Immature natural killer cell (primary cell): ENCODE data around the gene ASAH2B. TPM values are rescaled to one million over a fixed set of nuclear protein-coding genes. Genes with fewer than 3 reads are reported as not detected.

ENCODE experiments used
- polyA plus RNA-seq, 3 donors: library from polyadenylated mRNA; unstranded; fragments of 300-500 nt; fragmentation: Illumina TruSeq; gene quantifications; one replicate each; pipeline ENCODE4 v1.2.3, GENCODE V29; 2021

The ASAH2B gene
- polyA plus RNA-seq, 3 donors from 2014 or later, result 0.28 to 2.3 (median 0.82) TPM

Other genes with a start within 250 kb of the ASAH2B start
- gene SGMS1, start 116.0 kb upstream of the ASAH2B start, polyA plus RNA-seq, result 10 to 100 TPM in 2 of 3 donors, 1 to 10 TPM in 1; 9.2 to 13.3 (median 11.8) TPM
- gene A1CF, start 145.7 kb downstream of the ASAH2B start, polyA plus RNA-seq, result not detected